22Rv1 (cell line): Measurements from ENCODE around the gene WHAMM.

Source experiments
- H3K27ac ChIP-seq: fragments of 450-650 bp; 2 replicates; pipeline ENCODE4 v1.5.1; 2017
- ZFX ChIP-seq: fragments of 450-650 bp; IDR thresholded peaks from 2 replicates; pipeline ENCODE4 v1.6.1; 2017; ENCODE audit warnings: antibody characterized with exemption, borderline replicate concordance
- TF ChIP-seq, protein P1 (sequence below): fragments of 450-650 bp; IDR thresholded peaks from 2 replicates; pipeline ENCODE4 v1.5.1; 2017; ENCODE audit warnings: mild to moderate bottlenecking

WHAMM gene

DNA sequence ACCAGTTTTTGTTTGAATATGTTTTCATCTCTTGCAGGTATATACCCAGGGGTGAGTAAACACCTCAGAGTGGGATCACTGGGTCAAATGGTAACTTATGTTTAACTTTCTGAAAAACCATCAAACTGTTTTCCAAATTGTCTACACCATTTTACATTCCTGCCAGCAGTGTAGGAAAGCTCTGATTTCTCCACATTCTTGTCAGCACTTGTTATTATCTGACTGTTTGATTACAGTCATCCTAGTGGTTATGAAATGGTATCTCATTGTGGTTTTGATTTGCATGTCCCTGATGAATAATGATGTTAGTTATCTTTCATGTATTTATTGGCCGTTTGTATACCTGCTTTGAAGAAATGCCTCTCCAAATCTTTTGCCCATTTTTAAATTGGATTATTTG lies 17.4 kb upstream of the WHAMM start:
- no peak overlapping the region for H3K27ac ChIP-seq
- TF ChIP-seq, protein P1, sequence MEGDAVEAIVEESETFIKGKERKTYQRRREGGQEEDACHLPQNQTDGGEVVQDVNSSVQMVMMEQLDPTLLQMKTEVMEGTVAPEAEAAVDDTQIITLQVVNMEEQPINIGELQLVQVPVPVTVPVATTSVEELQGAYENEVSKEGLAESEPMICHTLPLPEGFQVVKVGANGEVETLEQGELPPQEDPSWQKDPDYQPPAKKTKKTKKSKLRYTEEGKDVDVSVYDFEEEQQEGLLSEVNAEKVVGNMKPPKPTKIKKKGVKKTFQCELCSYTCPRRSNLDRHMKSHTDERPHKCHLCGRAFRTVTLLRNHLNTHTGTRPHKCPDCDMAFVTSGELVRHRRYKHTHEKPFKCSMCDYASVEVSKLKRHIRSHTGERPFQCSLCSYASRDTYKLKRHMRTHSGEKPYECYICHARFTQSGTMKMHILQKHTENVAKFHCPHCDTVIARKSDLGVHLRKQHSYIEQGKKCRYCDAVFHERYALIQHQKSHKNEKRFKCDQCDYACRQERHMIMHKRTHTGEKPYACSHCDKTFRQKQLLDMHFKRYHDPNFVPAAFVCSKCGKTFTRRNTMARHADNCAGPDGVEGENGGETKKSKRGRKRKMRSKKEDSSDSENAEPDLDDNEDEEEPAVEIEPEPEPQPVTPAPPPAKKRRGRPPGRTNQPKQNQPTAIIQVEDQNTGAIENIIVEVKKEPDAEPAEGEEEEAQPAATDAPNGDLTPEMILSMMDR = no peak
- no peak for TF ChIP-seq ZFX

DNA sequence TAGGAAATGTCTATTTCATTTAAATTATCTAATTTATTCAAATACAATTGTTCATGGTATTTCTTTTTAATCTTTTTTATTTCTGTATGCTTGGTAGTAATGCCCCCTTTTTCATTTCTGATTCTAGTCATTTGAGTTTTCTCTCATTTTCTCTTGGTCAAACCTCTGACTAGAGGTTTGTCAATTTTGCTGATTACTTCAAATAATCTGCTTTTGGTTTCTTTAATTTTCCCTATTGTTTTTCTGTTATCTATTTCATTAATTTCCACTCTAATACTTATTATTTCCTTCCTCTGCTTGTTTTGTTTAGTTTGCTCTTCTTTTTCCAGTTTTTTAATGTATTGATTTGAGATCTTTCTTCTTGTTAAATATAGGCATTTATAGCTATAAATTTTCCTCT lies 15.7 kb upstream of the WHAMM start:
- TF ChIP-seq ZFX = no peak
- TF ChIP-seq, protein P1 = no peak
- H3K27ac ChIP-seq = no peak overlapping the region

DNA sequence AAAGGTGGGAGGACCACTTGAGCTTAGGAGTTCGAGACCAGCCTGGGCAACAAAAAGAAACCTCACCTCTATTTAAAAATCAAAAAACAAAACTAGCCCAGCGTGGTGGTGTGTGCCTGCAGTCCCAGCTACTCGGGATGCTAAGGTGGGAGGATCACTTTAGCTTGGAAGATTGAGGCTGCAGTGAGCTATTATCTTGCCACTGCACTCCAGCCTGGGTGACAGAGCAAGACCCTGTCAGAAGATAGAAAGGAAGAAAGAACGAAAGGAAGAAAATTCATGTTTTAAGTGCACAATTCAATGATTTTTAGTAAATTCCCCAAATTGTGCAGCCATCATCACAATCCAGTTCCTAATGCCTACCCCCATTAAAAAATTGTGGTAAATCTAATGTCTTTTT lies 11.3 kb upstream of the WHAMM start:
- no peak for TF ChIP-seq ZFX
- TF ChIP-seq, protein P1 = no peak
- H3K27ac ChIP-seq = no peak overlapping the region

DNA sequence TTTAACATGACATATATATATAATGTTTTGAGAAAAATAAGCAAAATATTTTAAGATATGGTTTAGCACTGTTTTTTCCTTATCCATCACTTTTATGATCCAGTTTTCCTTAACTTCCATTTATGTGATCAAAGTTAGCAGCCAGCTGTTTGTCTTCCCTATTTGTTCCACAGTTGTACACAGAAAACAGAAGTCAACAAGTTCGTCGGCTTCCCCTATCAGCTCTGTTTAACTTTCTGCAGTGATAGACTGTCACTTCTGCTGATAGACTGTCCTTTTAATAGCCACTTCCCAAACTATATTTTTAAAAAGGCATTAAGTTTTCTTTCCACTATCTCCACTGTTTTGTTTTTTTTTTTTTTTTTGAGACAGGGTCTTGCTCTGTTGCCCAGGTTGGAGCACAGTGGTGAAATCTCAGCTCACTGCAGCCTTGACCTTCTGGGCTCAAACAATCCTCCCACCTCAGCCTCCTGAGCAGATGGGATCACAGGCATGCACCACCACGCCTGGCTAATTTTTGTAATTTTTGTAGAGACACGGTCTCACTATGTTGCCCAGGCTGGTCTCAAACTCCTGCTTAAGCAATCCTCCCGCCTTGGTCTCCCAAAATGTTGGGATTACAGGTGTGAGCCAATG lies 10.8 kb upstream of the WHAMM start:
- TF ChIP-seq, protein P1 = no peak
- no peak for TF ChIP-seq ZFX
- H3K27ac ChIP-seq = no peak overlapping the region

DNA sequence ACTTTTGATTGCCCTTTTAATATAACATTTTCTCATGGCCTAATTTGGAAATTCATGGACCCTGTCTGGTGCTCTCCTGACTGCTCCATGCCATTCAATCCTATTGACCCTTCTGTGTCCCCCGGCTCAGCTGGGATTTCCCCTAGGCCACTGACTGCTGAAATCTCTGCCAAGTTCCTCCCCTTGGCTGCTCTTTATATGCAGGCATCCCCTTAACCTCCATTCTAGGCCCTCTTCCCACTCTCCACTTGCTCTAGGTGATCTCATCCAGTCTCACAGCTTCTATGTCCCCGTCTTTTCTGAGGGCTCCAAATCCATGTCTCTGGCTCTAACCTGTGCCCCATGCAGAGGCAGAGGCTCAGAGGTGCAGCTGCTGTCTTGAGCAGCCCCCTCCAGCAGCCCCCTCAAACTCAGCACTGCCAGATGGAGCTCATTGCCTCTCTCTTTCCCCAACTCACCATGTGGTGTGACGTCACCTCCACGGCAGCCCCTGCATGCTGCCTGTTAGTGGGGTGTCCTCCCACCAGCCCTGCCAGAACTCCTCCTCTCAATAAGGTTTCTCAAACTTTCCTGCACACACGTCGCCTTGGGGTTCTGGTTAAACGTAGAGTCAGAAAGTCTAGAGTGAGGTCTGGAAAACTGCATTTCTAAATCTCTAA lies 10.1 kb upstream of the WHAMM start:
- TF ChIP-seq, protein P1 = no peak
- TF ChIP-seq ZFX = no peak
- no peak overlapping the region for H3K27ac ChIP-seq

DNA sequence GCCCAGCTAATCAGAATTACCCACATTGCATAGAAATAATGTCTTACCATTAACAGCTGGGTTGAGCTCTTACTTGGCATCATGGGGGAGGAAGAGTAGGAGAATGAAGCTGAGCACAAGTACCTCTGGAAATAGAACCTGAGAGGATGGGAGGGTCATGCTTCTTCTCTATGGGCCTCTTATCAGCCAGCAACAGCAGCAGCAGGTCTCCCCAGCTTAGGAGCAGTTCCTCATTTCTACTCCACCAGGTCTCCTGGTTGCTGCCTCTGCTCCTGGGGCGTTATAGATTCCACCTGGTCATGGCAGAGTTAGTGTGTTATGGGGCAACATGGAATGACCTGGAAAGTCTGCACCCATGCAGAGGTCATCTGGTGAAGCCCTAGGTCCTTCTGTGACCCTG lies 6.9 kb upstream of the WHAMM start:
- TF ChIP-seq, protein P1 = no peak
- TF ChIP-seq ZFX = no peak

DNA sequence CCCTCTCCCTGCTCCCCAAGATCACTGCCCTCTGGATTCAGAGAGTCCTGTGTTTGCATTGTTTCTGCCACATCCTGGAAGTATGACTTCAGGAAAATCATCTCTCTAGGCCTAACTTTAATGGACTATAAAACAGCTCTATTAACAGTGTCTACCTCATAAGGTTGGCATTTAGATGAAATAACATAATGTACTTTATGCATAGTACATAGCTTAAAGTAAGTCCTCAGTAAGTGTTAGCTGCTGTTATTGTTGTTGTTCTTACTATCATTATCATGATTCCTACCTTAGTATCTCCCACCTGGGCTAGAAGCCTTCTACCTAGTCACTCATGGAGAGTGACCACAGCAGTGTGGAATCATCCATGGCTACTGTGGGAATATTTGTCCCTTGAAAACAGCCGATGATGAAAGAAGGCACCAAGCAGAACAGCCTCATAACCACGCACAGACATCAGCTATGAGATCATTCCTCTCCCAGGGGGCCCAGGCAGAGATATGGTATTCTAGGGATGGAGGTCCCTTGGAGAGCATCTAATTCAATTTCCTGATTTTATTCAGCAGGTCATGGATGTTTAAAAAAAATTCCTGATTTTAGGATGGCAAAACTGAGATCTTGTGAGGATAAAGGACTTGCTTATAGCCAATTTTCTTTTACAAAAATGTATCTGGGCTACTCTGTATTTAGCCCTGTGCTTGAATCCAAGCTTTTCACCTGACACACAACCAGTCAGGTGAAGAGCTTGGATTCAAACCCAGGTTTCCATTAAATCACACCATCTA lies 5.4 kb upstream of the WHAMM start:
- TF ChIP-seq ZFX = no peak
- TF ChIP-seq, protein P1 = no peak
- H3K27ac ChIP-seq = no peak overlapping the region

More for the DNA sequence above, 6.9 kb upstream of the WHAMM start:
- no peak overlapping the region for H3K27ac ChIP-seq
